K562 (cell line): ENCODE measurements around the gene PRKAA2. TPM values are rescaled to one million over a fixed set of nuclear protein-coding genes. Genes with fewer than 3 reads are reported as not detected.

ENCODE experiments used
- ATAC-seq: fragments of 200-7000 bp; cut with Tn5 transposase; 3 replicates; pipeline ENCODE4 v1.9.1; 2020; ENCODE audit warnings: moderate library complexity
- BruUV-seq: library from RNA; stranded (reverse); fragments of 400-500 nt; replicated peaks from 2 replicates; lab custom pipeline; 2021; lab: Mats Ljungman, UMichigan
- CTCF ChIA-PET: fragments of 300-600 bp; formaldehyde crosslinking; extraction: SDS; loops from one replicate; lab custom pipeline; 2021; ENCODE audit warnings: low intra/inter-chr PET ratio; lab: Yijun Ruan, JAX
- POLR2A ChIA-PET: fragments of 300-600, 350-650 bp; sonication (Branson Sonifier 250); formaldehyde crosslinking; extraction: SDS; loops from one replicate; lab custom pipeline; 2021; ENCODE audit warnings: antibody characterized with exemption, inconsistent platforms; lab: Yijun Ruan, JAX
- DNase-seq, 4 experiments: peaks; one replicate each; pipeline versions ENCODE4 v3.0.0 to v3.0.0-alpha.2; 2011 to 2018; ENCODE audit warnings: low spot score in 3 of 4, mixed read lengths in 3 of 4; ENCODE audit errors: extremely low read depth in 1 of 4
- FAIRE-seq: peaks from 2 replicates; lab custom pipeline; 2011; peaks lifted over from hg19 to GRCh38; lab: Jason Lieb, UNC
- H2AFZ ChIP-seq: 2 replicates; pipeline ENCODE4 v1.6.0; 2011; ENCODE audit warnings: low read depth, low read length, control low read depth, inconsistent platforms
- H3K27ac ChIP-seq: fragments of 200-600 bp; 3 replicates; pipeline ENCODE4 v1.8.0; 2011; ENCODE audit warnings: low read depth, mild to moderate bottlenecking, control low read depth, inconsistent platforms, low read length, moderate library complexity, mixed read lengths; ENCODE audit errors: extremely low read depth
- H3K27me3 ChIP-seq, 2 experiments: fragments of 300-600 bp in 1 of 2; 2 replicates in 1 of 2; 3 replicates in 1 of 2; pipeline versions ENCODE4 v1.6.0 to v1.8.0; 2011; ENCODE audit warnings: inconsistent platforms in 2 of 2, low read length in 2 of 2, mild to moderate bottlenecking in 1 of 2, mixed read lengths in 1 of 2, moderate library complexity in 1 of 2; ENCODE audit not compliant: control insufficient read depth in 2 of 2, insufficient read depth in 2 of 2
- H3K36me3 ChIP-seq: fragments of 300-600 bp; 3 replicates; pipeline ENCODE4 v1.8.0; 2011; ENCODE audit warnings: mild to moderate bottlenecking, low read length, inconsistent platforms; ENCODE audit not compliant: control insufficient read depth, insufficient read depth
- H3K4me1 ChIP-seq, 2 experiments: fragments of 200-600 bp in 1 of 2; replicated peaks in 1 of 2; 2 replicates in 1 of 2; 3 replicates in 1 of 2; pipeline versions ENCODE4 v1.5.1 to v1.8.0; 2011; ENCODE audit warnings: inconsistent platforms in 2 of 2, low read length in 2 of 2, mild to moderate bottlenecking in 1 of 2, mixed read lengths in 1 of 2, moderate library complexity in 1 of 2; ENCODE audit not compliant: control insufficient read depth in 2 of 2, insufficient read depth in 2 of 2
- H3K4me2 ChIP-seq: 2 replicates; pipeline ENCODE4 v1.6.1; 2011; ENCODE audit warnings: low read length, control low read depth, inconsistent platforms, mixed read lengths; ENCODE audit not compliant: insufficient read depth
- H3K4me3 ChIP-seq: fragments of 200-600 bp; sonication (generic), shearing (Covaris generic); 2 replicates; pipeline ENCODE4 v1.5.1; 2016; ENCODE audit warnings: control low read depth, inconsistent platforms
- H3K79me2 ChIP-seq: fragments of 200-600 bp; 3 replicates; pipeline ENCODE4 v1.8.0; 2011; ENCODE audit warnings: low read length, inconsistent platforms; ENCODE audit not compliant: control insufficient read depth, insufficient read depth
- H3K9ac ChIP-seq, 2 experiments: 2 replicates each; pipeline versions ENCODE4 v1.6.0 to v1.6.1; 2011; ENCODE audit warnings: low read depth in 2 of 2, low read length in 2 of 2, control low read depth in 1 of 2, inconsistent platforms in 1 of 2, mild to moderate bottlenecking in 1 of 2, mixed read lengths in 1 of 2; ENCODE audit not compliant: insufficient read depth in 1 of 2
- H3K9me1 ChIP-seq: one replicate; pipeline ENCODE4 v1.6.0; 2011; ENCODE audit warnings: inconsistent platforms, mild to moderate bottlenecking, low read length, moderate library complexity; ENCODE audit not compliant: control insufficient read depth, insufficient read depth
- H3K9me3 ChIP-seq: replicated peaks from 2 replicates; pipeline ENCODE4 v1.5.1; 2011; ENCODE audit warnings: low read depth, low read length, inconsistent platforms; ENCODE audit not compliant: control insufficient read depth, insufficient read depth
- H4K20me1 ChIP-seq: replicated peaks from 2 replicates; pipeline ENCODE4 v1.6.1; 2011; ENCODE audit warnings: low read length, inconsistent platforms, mixed read lengths; ENCODE audit not compliant: control insufficient read depth, insufficient read depth
- ATF6 ChIP-seq: sonication (generic); formaldehyde crosslinking; IDR thresholded peaks from 2 replicates; pipeline ENCODE4 v1.4.0; 2020; ENCODE audit warnings: mild to moderate bottlenecking, missing genetic modification reagents
- CEBPG ChIP-seq, 3 experiments: fragments of 200-800 bp in 1 of 3; sonication (Bioruptor generic) in 1 of 3; sonication (generic) in 1 of 3; formaldehyde crosslinking in 1 of 3; IDR thresholded peaks in 2 of 3; conservative IDR thresholded peaks in 1 of 3; 2 replicates each; pipeline versions ENCODE4 v1.6.1 to v1.8.0; 2016 to 2022; ENCODE audit warnings: missing compliant biosample characterization in 2 of 3, missing genetic modification characterization in 2 of 3, mild to moderate bottlenecking in 1 of 3, missing genetic modification reagents in 1 of 3
- COPS2 ChIP-seq: fragments of 450-650 bp; conservative IDR thresholded peaks from 2 replicates; pipeline ENCODE4 v1.6.1; 2016; ENCODE audit warnings: mild to moderate bottlenecking, moderate library complexity
- CREB1 ChIP-seq, 2 experiments: sonication (generic) in 1 of 2; formaldehyde crosslinking in 1 of 2; IDR thresholded peaks; 2 replicates each; pipeline versions ENCODE4 v1.6.1 to v1.8.0; 2012 to 2022; ENCODE audit warnings: inconsistent platforms in 1 of 2, mild to moderate bottlenecking in 1 of 2, missing genetic modification reagents in 1 of 2, moderate library complexity in 1 of 2
- FOXP1 ChIP-seq: sonication (generic); formaldehyde crosslinking; IDR thresholded peaks from 2 replicates; pipeline ENCODE4 v1.8.0; 2022; ENCODE audit warnings: mild to moderate bottlenecking, missing genetic modification reagents
- HLTF ChIP-seq: fragments of 450-650 bp; IDR thresholded peaks from 2 replicates; pipeline ENCODE4 v1.6.1; 2016
- ILK ChIP-seq: fragments of 450-650 bp; IDR thresholded peaks from 2 replicates; pipeline ENCODE4 v1.6.1; 2016; ENCODE audit warnings: missing genetic modification characterization, low read depth, mild to moderate bottlenecking, missing compliant biosample characterization, moderate library complexity, borderline replicate concordance
- MIER1 ChIP-seq: fragments of 450-650 bp; IDR thresholded peaks from 2 replicates; pipeline ENCODE4 v1.6.1; 2016; ENCODE audit warnings: antibody characterized with exemption, mild to moderate bottlenecking, low read depth
- NFE2 ChIP-seq: IDR thresholded peaks from 2 replicates; pipeline ENCODE4 v1.6.1; 2014; ENCODE audit warnings: antibody characterized with exemption, low read depth
- TGIF2 ChIP-seq: sonication (generic); formaldehyde crosslinking; IDR thresholded peaks from 2 replicates; pipeline ENCODE4 v1.8.1; 2022; ENCODE audit warnings: mild to moderate bottlenecking, missing genetic modification reagents, moderate library complexity
- ZBTB7A ChIP-seq: IDR thresholded peaks from 2 replicates; pipeline ENCODE4 v1.6.1; 2011; ENCODE audit warnings: low read depth, mild to moderate bottlenecking, low read length, moderate library complexity, borderline replicate concordance; ENCODE audit not compliant: control insufficient read depth
- ZNF644 ChIP-seq: fragments of 200-800 bp; sonication (Bioruptor generic); IDR thresholded peaks from 2 replicates; pipeline ENCODE4 v1.6.1; 2016; ENCODE audit warnings: low read depth, missing genetic modification characterization, missing compliant biosample characterization
- WGBS: fragments of 100-300 bp; shearing (Covaris generic); methylation state at CpG from one replicate; pipeline ENCODE4 v1.1.6; 2016; ENCODE audit warnings: low coverage, mixed read lengths; ENCODE audit not compliant: insufficient coverage; ENCODE audit errors: missing lambda C conversion rate; 5-methylcytosine and 5-hydroxymethylcytosine counted together
- in situ Hi-C: fragments of 300-500 bp; cut with MboI; formaldehyde crosslinking; loops from 4 replicates; pipeline ENCODE4 v1.15.0; 2018; ENCODE audit warnings: inconsistent platforms, mixed read lengths
- intact Hi-C: fragments of 100-400 bp; cut with micrococcal nuclease; formaldehyde crosslinking; loops from 2 replicates; pipeline ENCODE4 v1.14.2; 2022
- polyA plus RNA-seq, 8 experiments: library from polyadenylated mRNA; depleted of rRNA in 4 of 8; stranded (reverse) in 5 of 8; unstranded in 3 of 8; fragments of >200 nt; fragmentation: Nextera tagmentation in 2 of 8; fragmentation: Illumina TruSeq in 1 of 8; extraction: Ambion mirVana in 2 of 8; extraction: Trizol in 1 of 8; gene quantifications; 2 replicates each; pipeline versions ENCODE4 v1.2.1 to v1.2.3, GENCODE V29; 2011 to 2014; ENCODE audit warnings: inconsistent platforms in 1 of 8, missing spikeins in 1 of 8
- total RNA-seq, 7 experiments: library from RNA; depleted of rRNA in 6 of 7; stranded (reverse); fragments of >200 nt in 6 of 7; fragmentation: Illumina TruSeq in 2 of 7; extraction: Trizol in 2 of 7; gene quantifications; 2 replicates each; pipeline versions ENCODE4 v1.2.1 to v1.2.3, GENCODE V29; 2011 to 2021; ENCODE audit warnings: low replicate concordance in 1 of 7
- TF ChIP-seq, protein P1 (sequence below): fragments of 250-450 bp; sonication (Bioruptor Pico); IDR thresholded peaks from 2 replicates; pipeline ENCODE4 v1.4.0; 2020; ENCODE audit warnings: mild to moderate bottlenecking

The PRKAA2 gene
- total and polyA plus RNA-seq, 9 of the 15 experiments (the other 6 are each of a cell fraction or from before 2014, with no cell fraction given), result 0.01 TPM; not detected in 8

GRCh38 chr1:56631901-56632300, 13.2 kb upstream of the PRKAA2 start:
- no peak overlapping the region for H3K4me3 ChIP-seq

DNA sequence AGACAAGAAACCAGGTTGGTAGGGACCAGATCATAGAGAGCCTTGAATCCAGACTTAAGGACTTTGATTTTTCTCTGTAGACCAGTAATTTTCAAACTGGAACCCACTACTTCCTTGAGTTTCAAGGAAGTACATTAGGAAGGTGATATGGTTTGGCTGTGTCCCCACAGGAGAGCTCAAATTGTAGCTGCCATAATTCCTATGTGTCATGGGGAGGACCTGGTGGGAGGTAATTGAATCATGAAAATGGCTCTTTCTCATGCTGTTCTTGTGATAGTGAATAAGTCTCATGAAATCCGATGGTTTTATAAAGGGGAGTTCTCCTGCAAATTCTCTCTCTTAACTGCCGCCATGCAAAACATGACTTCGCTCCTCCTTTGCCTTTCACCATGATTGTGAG, 10.1 kb upstream of the PRKAA2 start:
- DNase-seq (no peak), FAIRE-seq (no peak), ATAC-seq (no peak)
- intact Hi-C loops, result no loop called here
- ChIA-PET CTCF (no interaction called here), POLR2A (no interaction called here)
- in situ Hi-C loops, result no loop called here
- H3K79me2 ChIP-seq, result no peaks in the 10 kb centered on the region
- no peaks in the 10 kb centered on the region for H4K20me1 ChIP-seq
- no peaks in the 10 kb centered on the region for H3K9me1 ChIP-seq
- H3K9me3 ChIP-seq, result no peaks in the 10 kb centered on the region
- no peak overlapping the region for H3K9ac ChIP-seq
- no peaks in the 10 kb centered on the region for H3K4me1 ChIP-seq
- no peak overlapping the region for H3K4me3 ChIP-seq
- BruUV-seq, result no TSS peak
- no peak overlapping the region for H2AFZ ChIP-seq
- no peaks in the 10 kb centered on the region for H3K27me3 ChIP-seq
- 0% methylated on average over 3 of the region's 3 CpGs for WGBS
- no peak overlapping the region for H3K4me2 ChIP-seq
- H3K36me3 ChIP-seq, result no peaks in the 10 kb centered on the region
- no peak overlapping the region for H3K27ac ChIP-seq
- TF ChIP-seq HLTF, result no peak
- no peak for TF ChIP-seq ATF6 (CRISPR knock-in tag)
- TF ChIP-seq FOXP1 (CRISPR knock-in tag), result no peak
- TF ChIP-seq ZBTB7A, result no peak
- no peak for TF ChIP-seq MIER1
- TF ChIP-seq ILK (tag), result no peak
- TF ChIP-seq, protein P1, sequence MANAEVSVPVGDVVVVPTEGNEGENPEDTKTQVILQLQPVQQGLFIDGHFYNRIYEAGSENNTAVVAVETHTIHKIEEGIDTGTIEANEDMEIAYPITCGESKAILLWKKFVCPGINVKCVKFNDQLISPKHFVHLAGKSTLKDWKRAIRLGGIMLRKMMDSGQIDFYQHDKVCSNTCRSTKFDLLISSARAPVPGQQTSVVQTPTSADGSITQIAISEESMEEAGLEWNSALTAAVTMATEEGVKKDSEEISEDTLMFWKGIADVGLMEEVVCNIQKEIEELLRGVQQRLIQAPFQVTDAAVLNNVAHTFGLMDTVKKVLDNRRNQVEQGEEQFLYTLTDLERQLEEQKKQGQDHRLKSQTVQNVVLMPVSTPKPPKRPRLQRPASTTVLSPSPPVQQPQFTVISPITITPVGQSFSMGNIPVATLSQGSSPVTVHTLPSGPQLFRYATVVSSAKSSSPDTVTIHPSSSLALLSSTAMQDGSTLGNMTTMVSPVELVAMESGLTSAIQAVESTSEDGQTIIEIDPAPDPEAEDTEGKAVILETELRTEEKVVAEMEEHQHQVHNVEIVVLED, result no peak
- TF ChIP-seq NFE2, result no peak
- TF ChIP-seq CREB1 (IDR thresholded peaks at IDR 0.05), result no peak
- no peak for TF ChIP-seq CREB1 (CRISPR knock-in tag; IDR thresholded peaks at IDR 0.05)
- TF ChIP-seq TGIF2 (CRISPR knock-in tag), result no peak

More at GRCh38 chr1:56631901-56632300, 13.2 kb upstream of the PRKAA2 start:
- Histone ChIP-seq H3K27me3 (no peaks in the 10 kb centered on the region), H3K36me3 (no peaks in the 10 kb centered on the region), H3K4me2 (no peak overlapping the region), H3K9ac (no peak overlapping the region), H3K79me2 (no peaks in the 10 kb centered on the region), H3K27ac (no peak overlapping the region), H4K20me1 (no peaks in the 10 kb centered on the region), H3K4me1 (no peaks in the 10 kb centered on the region), H3K9me3 (no peaks in the 10 kb centered on the region), H3K9me1 (no peaks in the 10 kb centered on the region), H2AFZ (no peak overlapping the region)
- intact Hi-C loops, result no loop called here
- no peak for DNase-seq
- no TSS peak for BruUV-seq
- TF ChIP-seq CEBPG (CRISPR knock-in tag; IDR thresholded peaks at IDR 0.05) (no peak), CEBPG (tag; conservative IDR thresholded peaks at IDR 0.05 in 1 of 2, IDR thresholded peaks at IDR 0.05 in 1 of 2) (peak in 1 of 2 experiments; percentile 46; a peak in 1 of 4 replicates), ZNF644 (tag) (no peak), COPS2 (no peak)
- WGBS, result 0% methylated on average over 2 of the region's 2 CpGs
- POLR2A ChIA-PET, result no interaction called here
- no peak for ATAC-seq
- in situ Hi-C loops, result no loop called here
- CTCF ChIA-PET, result no interaction called here
- no peak for FAIRE-seq
